ENCODE data around the gene SLC25A10.

Gene SLC25A10

DNA sequence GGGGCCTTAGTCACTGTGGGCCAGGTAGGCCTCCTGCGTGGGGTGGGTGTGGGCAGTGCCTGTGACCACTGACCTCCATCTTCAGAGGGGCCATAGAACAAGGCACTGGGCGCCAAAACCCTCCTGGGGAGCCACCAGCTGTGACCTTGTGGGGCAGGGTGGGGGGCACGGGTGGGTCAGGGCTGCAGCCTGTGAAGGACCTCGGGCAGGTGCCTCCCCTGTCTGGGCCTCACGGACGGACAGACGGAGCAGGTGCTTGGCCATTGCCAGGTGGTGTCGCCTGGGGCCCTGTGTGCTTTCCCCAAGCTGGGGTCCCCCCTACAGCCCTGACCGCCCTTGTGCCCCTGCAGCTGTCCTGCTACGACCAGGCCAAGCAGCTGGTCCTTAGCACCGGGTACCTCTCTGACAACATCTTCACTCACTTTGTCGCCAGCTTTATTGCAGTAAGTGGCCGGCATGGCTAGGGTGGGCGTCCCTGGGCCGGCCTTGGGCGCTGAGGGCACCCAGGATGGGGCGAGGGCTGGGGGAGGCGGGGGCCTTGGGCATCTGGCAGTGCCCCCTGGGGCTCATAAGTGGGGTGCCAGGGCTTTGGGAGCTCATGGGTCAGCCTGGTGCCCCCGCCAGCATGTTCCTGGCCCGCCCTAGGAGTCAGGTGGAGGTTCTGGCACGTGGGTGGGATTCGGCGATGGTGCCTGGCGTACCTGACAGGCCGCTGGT lies 5.1 kb downstream of the SLC25A10 start:
- no peak for DNase-seq (ENCODE audit: low read depth in 2 of 2)

DNA sequence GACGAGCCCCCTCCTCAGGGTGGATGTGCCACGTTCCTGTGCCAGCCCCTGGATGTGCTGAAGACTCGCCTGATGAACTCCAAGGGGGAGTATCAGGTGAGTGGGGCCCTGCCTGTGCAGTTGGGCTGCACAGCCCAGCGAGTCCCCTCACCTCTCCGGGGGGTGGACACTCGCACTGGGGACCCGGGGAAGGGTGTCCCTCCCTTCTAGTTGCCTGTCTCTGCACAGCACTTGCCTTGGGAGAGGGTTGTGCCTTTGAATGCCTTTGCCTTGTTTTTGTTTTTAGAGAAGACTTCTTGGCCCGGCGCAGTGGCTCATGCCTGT lies 5.6 kb downstream of the SLC25A10 start:
- no peak overlapping the region for H3K4me3 ChIP-seq (replicated peaks in 1 of 2; ENCODE audit: low read depth in 2 of 2, low read length in 2 of 2)
- TF ChIP-seq, protein P1, sequence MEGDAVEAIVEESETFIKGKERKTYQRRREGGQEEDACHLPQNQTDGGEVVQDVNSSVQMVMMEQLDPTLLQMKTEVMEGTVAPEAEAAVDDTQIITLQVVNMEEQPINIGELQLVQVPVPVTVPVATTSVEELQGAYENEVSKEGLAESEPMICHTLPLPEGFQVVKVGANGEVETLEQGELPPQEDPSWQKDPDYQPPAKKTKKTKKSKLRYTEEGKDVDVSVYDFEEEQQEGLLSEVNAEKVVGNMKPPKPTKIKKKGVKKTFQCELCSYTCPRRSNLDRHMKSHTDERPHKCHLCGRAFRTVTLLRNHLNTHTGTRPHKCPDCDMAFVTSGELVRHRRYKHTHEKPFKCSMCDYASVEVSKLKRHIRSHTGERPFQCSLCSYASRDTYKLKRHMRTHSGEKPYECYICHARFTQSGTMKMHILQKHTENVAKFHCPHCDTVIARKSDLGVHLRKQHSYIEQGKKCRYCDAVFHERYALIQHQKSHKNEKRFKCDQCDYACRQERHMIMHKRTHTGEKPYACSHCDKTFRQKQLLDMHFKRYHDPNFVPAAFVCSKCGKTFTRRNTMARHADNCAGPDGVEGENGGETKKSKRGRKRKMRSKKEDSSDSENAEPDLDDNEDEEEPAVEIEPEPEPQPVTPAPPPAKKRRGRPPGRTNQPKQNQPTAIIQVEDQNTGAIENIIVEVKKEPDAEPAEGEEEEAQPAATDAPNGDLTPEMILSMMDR (IDR thresholded peaks at IDR 0.05; ENCODE audit: low read depth, low read length): no peak
- no peak for DNase-seq (ENCODE audit: low read depth in 2 of 2)

More for the DNA sequence above, 5.1 kb downstream of the SLC25A10 start:
- H3K4me3 ChIP-seq (replicated peaks in 1 of 2; ENCODE audit: low read depth in 2 of 2, low read length in 2 of 2): no peak overlapping the region
- TF ChIP-seq, protein P1 (IDR thresholded peaks at IDR 0.05; ENCODE audit: low read depth, low read length): no peak

DNA sequence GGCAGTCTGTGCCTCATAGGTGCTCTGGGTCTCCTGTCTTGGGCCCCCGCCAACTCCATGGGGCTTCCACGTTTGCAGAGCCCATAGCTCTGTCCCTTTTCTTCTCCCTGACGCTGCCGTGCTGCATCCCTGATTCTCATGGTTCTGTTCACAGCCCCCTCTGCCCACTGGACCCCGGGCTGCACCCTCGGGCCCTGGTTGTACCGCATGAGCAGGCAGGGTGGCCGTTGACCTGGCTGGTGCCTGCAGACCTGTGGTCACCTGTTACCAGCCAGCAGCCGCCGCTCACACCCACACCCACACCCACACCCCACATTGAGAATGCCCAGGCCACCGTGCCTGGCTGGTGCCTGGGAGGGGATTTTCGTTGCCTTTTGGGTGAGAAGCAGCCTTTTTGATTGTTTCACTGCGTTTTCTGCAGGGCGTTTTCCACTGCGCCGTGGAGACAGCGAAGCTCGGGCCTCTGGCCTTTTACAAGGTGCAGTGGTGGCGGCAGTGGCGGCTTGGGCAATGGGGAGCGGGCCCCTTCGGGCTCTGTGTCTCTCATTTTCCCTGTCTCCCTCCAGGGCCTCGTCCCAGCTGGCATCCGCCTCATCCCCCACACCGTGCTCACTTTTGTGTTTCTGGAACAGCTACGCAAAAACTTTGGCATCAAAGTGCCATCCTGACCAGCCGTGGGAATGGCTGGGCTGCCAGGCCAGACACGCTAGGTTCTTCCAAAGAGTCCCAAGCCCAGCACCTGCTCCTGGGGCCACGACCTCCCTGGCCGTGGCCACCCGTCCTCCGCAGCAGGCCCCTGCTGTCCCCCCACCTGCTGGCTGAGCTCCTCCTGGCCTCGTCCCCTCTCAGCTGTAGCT lies 7.6 kb downstream of the SLC25A10 start:
- no peak overlapping the region for H3K4me3 ChIP-seq (replicated peaks in 1 of 2; ENCODE audit: low read depth in 2 of 2, low read length in 2 of 2)
- DNase-seq (ENCODE audit: low read depth in 2 of 2): no peak
- TF ChIP-seq, protein P1 (IDR thresholded peaks at IDR 0.05; ENCODE audit: low read depth, low read length): no peak

DNA sequence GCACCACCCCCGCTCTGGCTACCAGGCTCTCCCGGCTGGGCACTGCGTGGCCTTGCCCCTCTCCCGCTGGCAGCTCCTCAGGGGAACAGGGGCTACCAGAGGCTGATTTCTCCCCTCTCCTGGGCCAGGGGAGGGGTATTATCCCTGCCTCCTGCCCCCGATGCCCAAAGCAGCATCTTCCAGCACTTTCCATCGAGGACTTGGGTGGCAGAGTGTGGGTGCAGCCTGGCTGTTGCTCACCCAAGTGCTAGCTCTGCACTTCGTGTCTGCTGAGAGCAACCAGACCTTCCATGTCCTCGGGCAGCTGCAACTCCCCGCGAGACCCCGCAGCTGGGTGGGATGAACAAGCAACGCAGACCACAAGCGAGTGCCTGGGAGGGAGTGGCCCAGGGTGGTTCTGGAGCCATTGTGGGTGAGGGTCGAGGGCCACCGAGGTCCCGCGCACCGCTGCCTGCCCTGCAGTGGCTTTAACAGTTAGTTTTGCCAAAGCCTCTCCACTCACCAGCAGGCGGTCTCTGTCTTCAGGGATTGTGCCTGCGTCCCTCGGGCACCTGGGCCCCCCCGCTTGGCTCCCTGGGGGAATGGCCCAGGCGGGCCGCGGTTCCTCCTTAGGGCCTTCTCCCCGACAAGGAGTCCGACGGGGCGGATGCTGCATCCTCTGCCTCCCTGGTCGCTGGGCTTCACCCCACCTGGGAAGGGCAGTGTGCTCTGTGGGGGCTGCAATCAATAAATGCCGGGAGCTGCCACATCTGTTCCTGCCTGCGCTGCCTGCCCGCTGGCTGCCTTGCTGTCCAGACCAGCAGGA lies 8.4 kb downstream of the SLC25A10 start:
- DNase-seq (ENCODE audit: low read depth in 2 of 2): no peak
- TF ChIP-seq, protein P1 (IDR thresholded peaks at IDR 0.05; ENCODE audit: low read depth, low read length): no peak
- H3K4me3 ChIP-seq (replicated peaks in 1 of 2; ENCODE audit: low read depth in 2 of 2, low read length in 2 of 2): no peak overlapping the region

DNA sequence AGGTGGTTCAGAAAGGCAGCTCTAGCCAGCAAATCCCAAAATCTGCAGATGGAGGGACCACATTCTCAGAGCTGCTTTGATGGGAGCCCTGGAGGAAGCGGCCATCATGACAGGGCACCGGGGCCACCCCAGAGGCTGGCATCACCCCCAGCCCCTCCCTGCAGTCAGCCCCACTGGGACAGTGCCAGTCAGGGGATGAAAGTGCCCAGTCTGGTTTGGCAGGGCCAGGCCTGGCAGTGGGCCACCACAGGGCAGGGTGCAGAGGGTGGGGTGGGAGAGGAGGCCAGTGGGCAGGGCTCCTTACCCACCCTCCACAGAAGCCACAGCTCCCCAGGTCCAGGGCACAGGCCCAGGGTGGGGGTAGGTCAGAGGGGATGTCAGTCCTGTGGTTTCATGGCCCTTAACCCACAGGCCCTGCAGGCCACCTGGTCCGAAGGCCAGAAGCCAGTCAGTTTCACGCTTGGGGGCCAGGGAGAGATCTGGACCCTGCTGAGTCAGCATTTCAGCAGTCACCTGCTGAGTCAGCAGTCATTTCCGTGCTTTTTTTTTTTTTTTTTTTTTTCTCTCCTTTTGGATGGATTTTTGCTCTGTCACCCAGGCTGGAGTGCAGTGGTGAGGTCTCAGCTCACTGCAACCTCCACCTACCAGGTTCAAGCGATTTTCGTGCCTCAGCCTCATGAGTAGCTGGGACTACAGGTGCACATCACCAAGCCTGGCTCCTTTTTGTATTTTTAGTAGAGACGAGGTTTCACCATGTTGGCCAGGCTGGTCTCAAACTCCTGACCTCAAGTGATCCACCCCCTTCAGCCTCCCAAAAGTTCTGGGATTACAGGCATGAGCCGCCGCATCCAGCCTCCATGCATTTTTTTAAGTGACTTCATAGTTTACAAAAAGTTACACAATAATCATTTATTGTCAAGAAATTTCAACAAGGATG lies 10.4 kb downstream of the SLC25A10 start:
- no peak overlapping the region for H3K4me3 ChIP-seq (replicated peaks in 1 of 2; ENCODE audit: low read depth in 2 of 2, low read length in 2 of 2)
- DNase-seq (ENCODE audit: low read depth in 2 of 2): peak in 1 of 2 donors; percentile 25
- TF ChIP-seq, protein P1 (IDR thresholded peaks at IDR 0.05; ENCODE audit: low read depth, low read length): no peak
